ENCODE measurements around the gene RHBDL3.

Gene RHBDL3

GRCh38 chr17:32331243-32332040, 65.8 kb downstream of the RHBDL3 start:
- H3K9ac ChIP-seq (ENCODE audit: low read length) = no peak overlapping the region
- no peaks in the 10 kb centered on the region for H3F3A ChIP-seq (ENCODE audit: insufficient read depth)
- H3K4me2 ChIP-seq (ENCODE audit: low read depth, low read length, poor library complexity, severe bottlenecking) = no peak overlapping the region
- peaks cover 17% of the 10 kb centered on the region; the same call in 1 of the 2 replicates for H3K36me3 ChIP-seq (ENCODE audit: low read length)
- H3K79me2 ChIP-seq (ENCODE audit: insufficient read depth, low read length) = no peaks in the 10 kb centered on the region
- H3K9me3 ChIP-seq (ENCODE audit: insufficient read depth, low read length) = no peaks in the 10 kb centered on the region
- no peak overlapping the region for H3K4me3 ChIP-seq (ENCODE audit: insufficient read depth, low read length, poor library complexity, severe bottlenecking)
- H3K9me2 ChIP-seq (replicated peaks; ENCODE audit: insufficient read depth, low read length) = no peaks in the 10 kb centered on the region
- H2AFZ ChIP-seq (ENCODE audit: low read depth, low read length, severe bottlenecking) = no peak overlapping the region
- no peaks in the 10 kb centered on the region for H3K27me3 ChIP-seq (ENCODE audit: low read length)
- H3K27ac ChIP-seq (ENCODE audit: low read depth, low read length) = no peak overlapping the region
- TF ChIP-seq CTCF (IDR thresholded peaks at IDR 0.05; ENCODE audit: insufficient read depth, low read length, poor library complexity, severe bottlenecking) = no peak
- no peak for TF ChIP-seq EZH2phosphoT487 (conservative IDR thresholded peaks at IDR 0.05; ENCODE audit: low read length)
- H4K20me1 ChIP-seq (ENCODE audit: low read depth, low read length) = no peaks in the 10 kb centered on the region

DNA sequence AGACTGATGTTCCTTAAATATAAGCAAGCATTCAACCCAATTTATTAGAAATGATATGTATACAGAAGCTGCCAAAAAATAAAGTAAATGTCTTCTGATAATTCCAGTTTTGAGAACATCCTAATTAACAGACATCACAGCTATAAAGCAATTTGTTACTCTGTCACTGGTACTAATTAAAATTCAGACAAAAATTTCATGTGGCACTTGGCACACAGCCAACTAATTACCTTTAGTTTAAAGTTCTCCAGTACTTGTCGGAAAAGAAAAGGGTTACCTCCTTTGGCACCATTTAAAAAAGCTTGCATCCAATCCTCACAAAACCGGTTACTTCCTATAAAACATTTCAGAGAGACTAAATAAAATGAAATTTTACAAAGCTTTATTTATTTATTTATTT, 67.6 kb downstream of the RHBDL3 start:
- no peaks in the 10 kb centered on the region for H3K9me2 ChIP-seq (replicated peaks; ENCODE audit: insufficient read depth, low read length)
- H3K36me3 ChIP-seq (ENCODE audit: low read length) = peaks cover 17% of the 10 kb centered on the region; the same call in 1 of the 2 replicates
- H3K4me3 ChIP-seq (ENCODE audit: insufficient read depth, low read length, poor library complexity, severe bottlenecking) = no peak overlapping the region
- TF ChIP-seq CTCF (IDR thresholded peaks at IDR 0.05; ENCODE audit: insufficient read depth, low read length, poor library complexity, severe bottlenecking) = no peak
- no peak for TF ChIP-seq EZH2phosphoT487 (conservative IDR thresholded peaks at IDR 0.05; ENCODE audit: low read length)
- no peaks in the 10 kb centered on the region for H3K27me3 ChIP-seq (ENCODE audit: low read length)
- H3K9ac ChIP-seq (ENCODE audit: low read length) = no peak overlapping the region
- no peak overlapping the region for H3K27ac ChIP-seq (ENCODE audit: low read depth, low read length)
- H4K20me1 ChIP-seq (ENCODE audit: low read depth, low read length) = no peaks in the 10 kb centered on the region
- H3K79me2 ChIP-seq (ENCODE audit: insufficient read depth, low read length) = no peaks in the 10 kb centered on the region
- H3K4me2 ChIP-seq (ENCODE audit: low read depth, low read length, poor library complexity, severe bottlenecking) = no peak overlapping the region
- no peaks in the 10 kb centered on the region for H3F3A ChIP-seq (ENCODE audit: insufficient read depth)
- H3K9me3 ChIP-seq (ENCODE audit: insufficient read depth, low read length) = no peaks in the 10 kb centered on the region
- H2AFZ ChIP-seq (ENCODE audit: low read depth, low read length, severe bottlenecking) = no peak overlapping the region

DNA sequence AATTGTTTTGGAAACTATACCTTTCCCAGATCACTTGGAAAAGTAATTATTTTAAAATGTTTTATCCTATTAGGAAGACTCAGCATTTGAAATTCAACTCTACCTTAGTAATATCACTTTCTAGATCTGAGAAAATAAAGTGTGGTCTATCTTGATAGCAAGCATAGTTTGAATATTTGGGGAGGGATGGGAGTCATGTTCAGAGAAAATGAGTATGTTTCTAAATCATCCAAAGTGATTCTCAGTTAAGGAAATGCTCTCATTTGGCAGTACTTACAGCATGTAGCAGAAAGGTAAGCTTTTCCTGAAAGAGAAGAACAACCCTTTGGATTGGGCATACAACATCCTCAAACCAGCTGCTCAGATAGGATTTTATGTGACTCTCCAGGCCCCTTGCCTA, 69.4 kb downstream of the RHBDL3 start:
- Histone ChIP-seq H3K36me3 (ENCODE audit: low read length) (peaks cover 17% of the 10 kb centered on the region; the same call in 1 of the 2 replicates), H3K27ac (ENCODE audit: low read depth, low read length) (no peak overlapping the region), H3K79me2 (ENCODE audit: insufficient read depth, low read length) (no peaks in the 10 kb centered on the region), H2AFZ (ENCODE audit: low read depth, low read length, severe bottlenecking) (no peak overlapping the region), H3K27me3 (ENCODE audit: low read length) (no peaks in the 10 kb centered on the region), H3K9me3 (ENCODE audit: insufficient read depth, low read length) (no peaks in the 10 kb centered on the region), H3K9me2 (replicated peaks; ENCODE audit: insufficient read depth, low read length) (no peaks in the 10 kb centered on the region), H3F3A (ENCODE audit: insufficient read depth) (no peaks in the 10 kb centered on the region), H3K9ac (ENCODE audit: low read length) (no peak overlapping the region), H4K20me1 (ENCODE audit: low read depth, low read length) (no peaks in the 10 kb centered on the region), H3K4me3 (ENCODE audit: insufficient read depth, low read length, poor library complexity, severe bottlenecking) (no peak overlapping the region), H3K4me2 (ENCODE audit: low read depth, low read length, poor library complexity, severe bottlenecking) (no peak overlapping the region)
- no peak for TF ChIP-seq EZH2phosphoT487 (conservative IDR thresholded peaks at IDR 0.05; ENCODE audit: low read length)
- TF ChIP-seq CTCF (IDR thresholded peaks at IDR 0.05; ENCODE audit: insufficient read depth, low read length, poor library complexity, severe bottlenecking) = no peak

Measured in SU-DHL-6 (cell line).